ENCODE measurements around the gene TCP11L2.

The TCP11L2 gene

GRCh38 chr12:106332536-106332935 is 30.0 kb downstream of the TCP11L2 start:
- DNase-seq (ENCODE audit: low read depth) = no peak
- no peak overlapping the region for H3K4me3 ChIP-seq (ENCODE audit: low read depth, low read length)

- no peak overlapping the region for H3K4me3 ChIP-seq (ENCODE audit: low read depth, low read length)
- no peak for DNase-seq (ENCODE audit: low read depth)
Measured at GRCh38 chr12:106333010-106333409, 30.5 kb downstream of the TCP11L2 start.

GRCh38 chr12:106333756-106334155 is 31.2 kb downstream of the TCP11L2 start:
- H3K4me3 ChIP-seq (ENCODE audit: low read depth, low read length) = no peak overlapping the region
- DNase-seq (ENCODE audit: low read depth) = no peak

- no peak for DNase-seq (ENCODE audit: low read depth)
- no peak overlapping the region for H3K4me3 ChIP-seq (ENCODE audit: low read depth, low read length)
Measured at GRCh38 chr12:106341086-106341877, 38.7 kb downstream of the TCP11L2 start.

- peak overlapping the region; percentile 9 for H3K4me3 ChIP-seq (ENCODE audit: low read depth, low read length)
- peak; percentile 43 for DNase-seq (ENCODE audit: low read depth)
Measured at GRCh38 chr12:106342397-106343213, 40.1 kb downstream of the TCP11L2 start.

- DNase-seq (ENCODE audit: low read depth) = no peak
- H3K4me3 ChIP-seq (ENCODE audit: low read depth, low read length) = peak overlapping the region; percentile 9
Measured at GRCh38 chr12:106343214-106343528, 40.6 kb downstream of the TCP11L2 start.

- no peak for DNase-seq (ENCODE audit: low read depth)
- no peak overlapping the region for H3K4me3 ChIP-seq (ENCODE audit: low read depth, low read length)
Measured at GRCh38 chr12:106344131-106344530, 41.6 kb downstream of the TCP11L2 start.

GRCh38 chr12:106345746-106346145 is 43.2 kb downstream of the TCP11L2 start:
- peak; percentile 32 for DNase-seq (ENCODE audit: low read depth)

GRCh38 chr12:106348411-106348810 is 45.9 kb downstream of the TCP11L2 start:
- DNase-seq (ENCODE audit: low read depth) = no peak
- no peak overlapping the region for H3K4me3 ChIP-seq (ENCODE audit: low read depth, low read length)

More at GRCh38 chr12:106345746-106346145, 43.2 kb downstream of the TCP11L2 start:
- no peak overlapping the region for H3K4me3 ChIP-seq (ENCODE audit: low read depth, low read length)

GRCh38 chr12:106353175-106353574 is 50.6 kb downstream of the TCP11L2 start:
- DNase-seq (ENCODE audit: low read depth) = no peak
- H3K4me3 ChIP-seq (ENCODE audit: low read depth, low read length) = no peak overlapping the region

- peak; percentile 88 for DNase-seq (ENCODE audit: low read depth)
- peak within 1 kb of the TSS; percentile 83 for H3K4me3 ChIP-seq (ENCODE audit: low read depth, low read length)
Measured at GRCh38 chr12:106357549-106358395, 55.2 kb downstream of the TCP11L2 start, which contains the start of gene POLR3B. TSS of gene POLR3B (plus strand) at chr12:106357748. CDS start at chr12:106357880, 132 bp downstream.

GRCh38 chr12:106358396-106359241 is 56.1 kb downstream of the TCP11L2 start:
- peak overlapping the region; percentile 83 for H3K4me3 ChIP-seq (ENCODE audit: low read depth, low read length)
- DNase-seq (ENCODE audit: low read depth) = peak; percentile 42

GRCh38 chr12:106359646-106360399 is 57.3 kb downstream of the TCP11L2 start:
- no peak overlapping the region for H3K4me3 ChIP-seq (ENCODE audit: low read depth, low read length)
- DNase-seq (ENCODE audit: low read depth) = no peak

GRCh38 chr12:106360400-106360994 is 58.0 kb downstream of the TCP11L2 start:
- no peak for DNase-seq (ENCODE audit: low read depth)
- no peak overlapping the region for H3K4me3 ChIP-seq (ENCODE audit: low read depth, low read length)

- no peak overlapping the region for H3K4me3 ChIP-seq (ENCODE audit: low read depth, low read length)
- no peak for DNase-seq (ENCODE audit: low read depth)
Measured at GRCh38 chr12:106362971-106363370, 60.4 kb downstream of the TCP11L2 start.

- DNase-seq (ENCODE audit: low read depth) = no peak
- no peak overlapping the region for H3K4me3 ChIP-seq (ENCODE audit: low read depth, low read length)
Measured at GRCh38 chr12:106364261-106364660, 61.7 kb downstream of the TCP11L2 start.

GRCh38 chr12:106369624-106370346 is 67.3 kb downstream of the TCP11L2 start:
- H3K4me3 ChIP-seq (ENCODE audit: low read depth, low read length) = no peak overlapping the region
- DNase-seq (ENCODE audit: low read depth) = peak; percentile 42

All from skeletal muscle cell (primary cell).